ENCODE measurements around the gene NEUROD1.

- no peak for TF ChIP-seq CTCF (IDR thresholded peaks at IDR 0.05)
- no peak for TF ChIP-seq POLR2A (IDR thresholded peaks at IDR 0.05)
These were observed 40.6 kb downstream of the NEUROD1 start for GRCh38 chr2:181639686-181640085.

All from prostate gland (tissue), 2 donors.